DND-41 (cell line): ENCODE measurements around the gene PRXL2A.

Experiments used
- CTCF ChIP-seq: IDR thresholded peaks from 2 replicates; pipeline ENCODE4 v1.5.1; 2012; ENCODE audit warnings: borderline replicate concordance, low read length, moderate library complexity, mild to moderate bottlenecking; ENCODE audit not compliant: poor library complexity, severe bottlenecking; ENCODE audit errors: extremely low read depth
- EZH2 ChIP-seq: IDR thresholded peaks from 3 replicates; pipeline ENCODE4 v1.6.1; 2012; ENCODE audit warnings: borderline replicate concordance, low read depth, mild to moderate bottlenecking, moderate library complexity, low read length, inconsistent platforms; ENCODE audit not compliant: severe bottlenecking

GRCh38 chr10:80466724-80467326, 58.5 kb downstream of the PRXL2A start:
- TF ChIP-seq CTCF (no peak), EZH2 (no peak)
